ENCODE measurements around the gene ADAMTSL3. TPM values are rescaled to one million over a fixed set of nuclear protein-coding genes. Genes with fewer than 3 reads are reported as not detected.

The ADAMTSL3 gene
- total RNA-seq, 1 experiment from 2014 or later = 0.05 TPM

DNA sequence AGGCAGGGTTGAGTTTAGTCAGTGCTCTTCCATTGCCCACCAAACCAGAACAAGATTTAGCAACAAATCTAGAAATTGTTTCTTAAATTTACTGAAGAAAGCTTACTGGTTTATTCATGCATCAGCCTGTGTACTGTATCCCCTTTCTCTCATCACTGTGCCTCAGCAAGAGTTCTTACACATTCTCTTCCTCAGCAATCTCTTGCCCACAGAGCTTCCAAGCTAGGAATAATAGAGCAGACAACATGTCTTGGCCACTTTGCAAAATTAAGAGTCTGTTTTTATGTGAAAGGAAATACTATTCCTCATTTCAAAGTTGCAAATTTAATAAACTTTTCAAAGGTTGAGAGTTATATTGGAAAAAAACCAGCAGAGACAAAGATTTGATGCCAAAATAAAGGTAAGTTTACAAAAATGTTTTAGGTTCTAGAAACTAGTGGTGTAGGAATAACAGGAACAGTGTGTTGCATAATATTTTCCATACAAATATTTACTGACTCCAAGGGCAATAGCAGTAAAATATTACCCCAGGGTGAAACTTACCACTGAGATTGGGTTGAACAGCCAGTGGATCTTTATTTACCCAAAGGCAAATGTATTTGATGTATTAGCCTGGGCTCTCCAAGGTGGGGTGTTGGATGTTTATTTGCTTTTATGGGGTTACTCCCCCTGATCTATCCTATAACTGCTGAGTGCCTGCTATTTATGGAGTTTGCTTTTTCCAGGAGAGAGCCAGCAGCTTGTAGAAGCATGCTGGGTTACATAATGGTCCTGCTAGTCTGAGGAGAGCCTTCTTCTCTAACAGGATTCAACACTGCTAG, 276.7 kb downstream of the ADAMTSL3 start:
- Histone ChIP-seq H3K4me2 (ENCODE audit: low read length) (no peak overlapping the region), H3K9me3 (ENCODE audit: control insufficient read depth in 1 of 2, insufficient read depth in 1 of 2, low read depth in 1 of 2, low read length in 2 of 2) (no peaks in the 10 kb centered on the region), H3K36me3 (ENCODE audit: control insufficient read depth in 1 of 2, insufficient read depth in 2 of 2, low read length in 2 of 2) (no peaks in the 10 kb centered on the region), H3K9ac (ENCODE audit: low read length) (no peak overlapping the region), H3K9me2 (ENCODE audit: insufficient read depth) (no peaks in the 10 kb centered on the region), H3K27me3 (ENCODE audit: insufficient read depth, low read length) (peaks cover 11% of the 10 kb centered on the region; the same call in 1 of the 2 replicates), H2AFZ (ENCODE audit: low read depth, low read length, poor library complexity, severe bottlenecking) (no peak overlapping the region), H3K4me3 (replicated peaks in 1 of 2; ENCODE audit: low read depth in 1 of 2, low read length in 2 of 2) (no peak overlapping the region), H4K20me1 (ENCODE audit: insufficient read depth) (no peaks in the 10 kb centered on the region), H3K27ac (ENCODE audit: low read depth, low read length) (no peak overlapping the region), H3K4me1 (ENCODE audit: control insufficient read depth in 1 of 2, insufficient read depth in 2 of 2, low read length in 2 of 2) (no peaks in the 10 kb centered on the region), H3K79me2 (ENCODE audit: insufficient read depth, low read length) (no peaks in the 10 kb centered on the region)
- ChIA-PET RAD21 (ENCODE audit: low non-redundant PET in 1 of 2, low total read pairs in 2 of 2, uncharacterized antibody in 2 of 2, unreplicated experiment in 2 of 2) (no interaction called here), CTCF (no interaction called here), POLR2A (no interaction called here)
- BruUV-seq (replicated peaks) = no TSS peak
- ATAC-seq = no peak
- TF ChIP-seq EZH2phosphoT487 (IDR thresholded peaks at IDR 0.05; ENCODE audit: borderline replicate concordance) (no peak), YY1 (IDR thresholded peaks at IDR 0.05; ENCODE audit: extremely low read depth, insufficient replicate concordance, low read depth, low read length) (no peak), ZNF274 (IDR thresholded peaks at IDR 0.05; ENCODE audit: low read depth, low read length) (no peak), RAD21 (IDR thresholded peaks at IDR 0.05; ENCODE audit: low read depth) (no peak), TCF7L2 (IDR thresholded peaks at IDR 0.05; ENCODE audit: borderline replicate concordance, extremely low read depth, insufficient read depth, insufficient read length) (no peak), SRF (IDR thresholded peaks at IDR 0.05; ENCODE audit: low read depth) (no peak), CEBPB (IDR thresholded peaks at IDR 0.05; ENCODE audit: low read depth) (no peak), POLR2AphosphoS5 (IDR thresholded peaks at IDR 0.05; ENCODE audit: low read depth, low read length) (no peak), ELF1 (IDR thresholded peaks at IDR 0.05; ENCODE audit: borderline replicate concordance, low read depth) (no peak), JUND (IDR thresholded peaks at IDR 0.05) (no peak), FOSL1 (IDR thresholded peaks at IDR 0.05; ENCODE audit: low read depth) (no peak), EGR1 (IDR thresholded peaks at IDR 0.05; ENCODE audit: low read depth) (no peak), POLR2A (IDR thresholded peaks at IDR 0.05; ENCODE audit: borderline replicate concordance, extremely low read depth, insufficient read depth, insufficient read length) (no peak), SIN3A (IDR thresholded peaks at IDR 0.05; ENCODE audit: low read depth) (no peak)
- TF ChIP-seq, protein P1, sequence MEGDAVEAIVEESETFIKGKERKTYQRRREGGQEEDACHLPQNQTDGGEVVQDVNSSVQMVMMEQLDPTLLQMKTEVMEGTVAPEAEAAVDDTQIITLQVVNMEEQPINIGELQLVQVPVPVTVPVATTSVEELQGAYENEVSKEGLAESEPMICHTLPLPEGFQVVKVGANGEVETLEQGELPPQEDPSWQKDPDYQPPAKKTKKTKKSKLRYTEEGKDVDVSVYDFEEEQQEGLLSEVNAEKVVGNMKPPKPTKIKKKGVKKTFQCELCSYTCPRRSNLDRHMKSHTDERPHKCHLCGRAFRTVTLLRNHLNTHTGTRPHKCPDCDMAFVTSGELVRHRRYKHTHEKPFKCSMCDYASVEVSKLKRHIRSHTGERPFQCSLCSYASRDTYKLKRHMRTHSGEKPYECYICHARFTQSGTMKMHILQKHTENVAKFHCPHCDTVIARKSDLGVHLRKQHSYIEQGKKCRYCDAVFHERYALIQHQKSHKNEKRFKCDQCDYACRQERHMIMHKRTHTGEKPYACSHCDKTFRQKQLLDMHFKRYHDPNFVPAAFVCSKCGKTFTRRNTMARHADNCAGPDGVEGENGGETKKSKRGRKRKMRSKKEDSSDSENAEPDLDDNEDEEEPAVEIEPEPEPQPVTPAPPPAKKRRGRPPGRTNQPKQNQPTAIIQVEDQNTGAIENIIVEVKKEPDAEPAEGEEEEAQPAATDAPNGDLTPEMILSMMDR (IDR thresholded peaks at IDR 0.05 in 2 of 3, conservative IDR thresholded peaks at IDR 0.05 in 1 of 3; ENCODE audit: borderline replicate concordance in 1 of 3, insufficient read depth in 1 of 3, low read depth in 2 of 3, low read length in 2 of 3) = no peak
- TF ChIP-seq, protein P2, sequence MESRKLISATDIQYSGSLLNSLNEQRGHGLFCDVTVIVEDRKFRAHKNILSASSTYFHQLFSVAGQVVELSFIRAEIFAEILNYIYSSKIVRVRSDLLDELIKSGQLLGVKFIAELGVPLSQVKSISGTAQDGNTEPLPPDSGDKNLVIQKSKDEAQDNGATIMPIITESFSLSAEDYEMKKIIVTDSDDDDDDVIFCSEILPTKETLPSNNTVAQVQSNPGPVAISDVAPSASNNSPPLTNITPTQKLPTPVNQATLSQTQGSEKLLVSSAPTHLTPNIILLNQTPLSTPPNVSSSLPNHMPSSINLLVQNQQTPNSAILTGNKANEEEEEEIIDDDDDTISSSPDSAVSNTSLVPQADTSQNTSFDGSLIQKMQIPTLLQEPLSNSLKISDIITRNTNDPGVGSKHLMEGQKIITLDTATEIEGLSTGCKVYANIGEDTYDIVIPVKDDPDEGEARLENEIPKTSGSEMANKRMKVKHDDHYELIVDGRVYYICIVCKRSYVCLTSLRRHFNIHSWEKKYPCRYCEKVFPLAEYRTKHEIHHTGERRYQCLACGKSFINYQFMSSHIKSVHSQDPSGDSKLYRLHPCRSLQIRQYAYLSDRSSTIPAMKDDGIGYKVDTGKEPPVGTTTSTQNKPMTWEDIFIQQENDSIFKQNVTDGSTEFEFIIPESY (IDR thresholded peaks at IDR 0.05; ENCODE audit: extremely low read depth, insufficient replicate concordance, low read length) = no peak
- TF ChIP-seq, protein P3, sequence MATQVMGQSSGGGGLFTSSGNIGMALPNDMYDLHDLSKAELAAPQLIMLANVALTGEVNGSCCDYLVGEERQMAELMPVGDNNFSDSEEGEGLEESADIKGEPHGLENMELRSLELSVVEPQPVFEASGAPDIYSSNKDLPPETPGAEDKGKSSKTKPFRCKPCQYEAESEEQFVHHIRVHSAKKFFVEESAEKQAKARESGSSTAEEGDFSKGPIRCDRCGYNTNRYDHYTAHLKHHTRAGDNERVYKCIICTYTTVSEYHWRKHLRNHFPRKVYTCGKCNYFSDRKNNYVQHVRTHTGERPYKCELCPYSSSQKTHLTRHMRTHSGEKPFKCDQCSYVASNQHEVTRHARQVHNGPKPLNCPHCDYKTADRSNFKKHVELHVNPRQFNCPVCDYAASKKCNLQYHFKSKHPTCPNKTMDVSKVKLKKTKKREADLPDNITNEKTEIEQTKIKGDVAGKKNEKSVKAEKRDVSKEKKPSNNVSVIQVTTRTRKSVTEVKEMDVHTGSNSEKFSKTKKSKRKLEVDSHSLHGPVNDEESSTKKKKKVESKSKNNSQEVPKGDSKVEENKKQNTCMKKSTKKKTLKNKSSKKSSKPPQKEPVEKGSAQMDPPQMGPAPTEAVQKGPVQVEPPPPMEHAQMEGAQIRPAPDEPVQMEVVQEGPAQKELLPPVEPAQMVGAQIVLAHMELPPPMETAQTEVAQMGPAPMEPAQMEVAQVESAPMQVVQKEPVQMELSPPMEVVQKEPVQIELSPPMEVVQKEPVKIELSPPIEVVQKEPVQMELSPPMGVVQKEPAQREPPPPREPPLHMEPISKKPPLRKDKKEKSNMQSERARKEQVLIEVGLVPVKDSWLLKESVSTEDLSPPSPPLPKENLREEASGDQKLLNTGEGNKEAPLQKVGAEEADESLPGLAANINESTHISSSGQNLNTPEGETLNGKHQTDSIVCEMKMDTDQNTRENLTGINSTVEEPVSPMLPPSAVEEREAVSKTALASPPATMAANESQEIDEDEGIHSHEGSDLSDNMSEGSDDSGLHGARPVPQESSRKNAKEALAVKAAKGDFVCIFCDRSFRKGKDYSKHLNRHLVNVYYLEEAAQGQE (IDR thresholded peaks at IDR 0.05; ENCODE audit: low read depth) = no peak
- no peak for DNase-seq (ENCODE audit: low read depth, low spot score)
- intact Hi-C loops (cut with micrococcal nuclease) = no loop called here

Data from HCT116 (cell line).